Muscle of leg (tissue), 11 donors: ENCODE data around the gene CEP85. TPM values are rescaled to one million over a fixed set of nuclear protein-coding genes. Genes with fewer than 3 reads are reported as not detected.
"Not testable (repeated sequence)": the region's sequence is repeated elsewhere in the genome, so short reads cannot be mapped to it uniquely, and the experiment has no call there.

Source experiments
- DNase-seq: peaks from one replicate; pipeline ENCODE4 v3.0.0; 2013
- H3K27ac ChIP-seq: one replicate; pipeline ENCODE4 v1.5.1; 2013; ENCODE audit warnings: mild to moderate bottlenecking, low read length, control low read depth
- H3K27me3 ChIP-seq: one replicate; pipeline ENCODE4 v1.6.1; 2013; ENCODE audit warnings: low read length; ENCODE audit not compliant: control insufficient read depth, insufficient read depth
- H3K36me3 ChIP-seq: one replicate; pipeline ENCODE4 v1.6.1; 2013; ENCODE audit warnings: low read length; ENCODE audit not compliant: control insufficient read depth, insufficient read depth
- H3K4me1 ChIP-seq: one replicate; pipeline ENCODE4 v1.6.1; 2013; ENCODE audit warnings: low read length; ENCODE audit not compliant: control insufficient read depth, insufficient read depth
- H3K4me3 ChIP-seq: one replicate; pipeline ENCODE4 v1.5.1; 2013; ENCODE audit warnings: low read length, control low read depth
- H3K9me3 ChIP-seq: replicated peaks from 2 replicates; pipeline ENCODE4 v1.6.1; 2013; ENCODE audit warnings: low read depth, low read length; ENCODE audit not compliant: control insufficient read depth
- WGBS: methylation state at CpG from one replicate; pipeline ENCODE4 v1.1.5; 2013; ENCODE audit warnings: missing lambda C conversion rate; ENCODE audit not compliant: insufficient coverage; 5-methylcytosine and 5-hydroxymethylcytosine counted together
- polyA plus RNA-seq, 8 donors: library from polyadenylated mRNA; unstranded; fragments of 120-200 nt; gene quantifications; one replicate each; pipeline versions ENCODE4 v1.2.1 to v1.2.3, GENCODE V29; 2013; ENCODE audit warnings: inconsistent platforms in 1 of 8, low replicate concordance in 1 of 8; ENCODE audit not compliant: insufficient read length in 8 of 8, insufficient read depth in 1 of 8
- total RNA-seq: library from RNA; stranded (reverse); fragments of 120-200 nt; gene quantifications from one replicate; pipeline ENCODE4 v1.2.4, GENCODE V29; 2013

CEP85 gene
- total and polyA plus RNA-seq, 9 donors, result 18.0 to 26.3 (median 21.6) TPM

GRCh38 chr1:26290122-26290881 lies 56.3 kb downstream of the CEP85 start:
- H3K36me3 ChIP-seq, result no peaks in the 10 kb centered on the region
- no peak overlapping the region for H3K4me3 ChIP-seq
- peak; percentile 40 for DNase-seq
- whole genome bisulfite sequencing, result 54% methylated on average over 8 of the region's 11 CpGs
- H3K27ac ChIP-seq, result peak overlapping the region; percentile 35
- no peaks in the 10 kb centered on the region for H3K27me3 ChIP-seq
- peaks cover 56% of the 10 kb centered on the region for H3K4me1 ChIP-seq
- no peaks in the 10 kb centered on the region for H3K9me3 ChIP-seq

DNA sequence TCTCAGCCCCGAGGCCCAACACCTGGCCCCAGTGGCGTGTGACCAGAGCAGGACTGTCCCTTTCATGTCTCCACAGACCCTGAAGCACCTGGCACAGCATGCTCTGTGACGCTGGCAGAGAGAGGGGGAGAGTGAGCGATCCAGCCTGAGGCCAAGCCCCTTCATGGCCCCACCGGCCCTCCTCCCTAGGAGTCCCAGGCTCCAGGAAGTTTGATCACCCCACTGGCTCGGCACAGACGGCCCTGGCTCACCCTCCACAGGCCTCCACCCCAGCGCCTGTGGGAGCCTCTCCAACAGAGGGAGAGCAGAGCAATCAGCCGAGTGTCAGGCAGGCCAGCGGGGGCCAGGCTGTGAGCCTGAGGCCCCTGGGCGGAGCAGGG lies 56.9 kb downstream of the CEP85 start:
- Histone ChIP-seq H3K36me3 (no peaks in the 10 kb centered on the region), H3K4me3 (no peak overlapping the region), H3K27ac (peak overlapping the region; percentile 6), H3K9me3 (no peaks in the 10 kb centered on the region), H3K27me3 (no peaks in the 10 kb centered on the region), H3K4me1 (peaks cover 53% of the 10 kb centered on the region)
- 29% methylated on average over 8 of the region's 11 CpGs for WGBS
- DNase-seq, result no peak

- no peaks in the 10 kb centered on the region for H3K36me3 ChIP-seq
- H3K9me3 ChIP-seq, result no peaks in the 10 kb centered on the region
- no peak overlapping the region for H3K4me3 ChIP-seq
- H3K27me3 ChIP-seq, result no peaks in the 10 kb centered on the region
- H3K4me1 ChIP-seq, result peaks cover 49% of the 10 kb centered on the region
- H3K27ac ChIP-seq, result no peak overlapping the region
- DNase-seq, result no peak
- WGBS, result 89% methylated on average over 3 of the region's 3 CpGs
Measured at GRCh38 chr1:26291433-26291832, 57.4 kb downstream of the CEP85 start.

DNA sequence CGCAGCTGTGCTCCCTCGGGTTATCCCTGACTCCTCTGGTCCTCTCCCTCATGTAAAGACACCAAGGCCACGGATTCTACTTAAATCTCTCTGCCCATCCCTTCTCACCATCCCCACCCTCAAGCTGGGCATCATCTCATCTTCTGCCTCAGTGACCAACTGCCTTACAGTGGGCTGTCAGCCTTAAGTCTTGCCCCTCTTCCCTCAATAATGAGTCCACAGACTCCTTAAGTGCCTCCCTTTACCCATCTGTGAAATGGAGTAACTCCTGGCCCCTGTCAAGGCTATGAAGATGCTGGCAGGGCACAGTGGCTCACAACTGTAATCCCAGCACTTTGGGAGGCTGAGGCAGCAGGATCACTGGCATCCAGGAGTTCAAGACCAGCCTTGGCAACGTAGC lies 57.9 kb downstream of the CEP85 start:
- no peak overlapping the region for H3K27ac ChIP-seq
- WGBS, result 82% methylated on average over 4 of the region's 4 CpGs
- H3K4me3 ChIP-seq, result no peak overlapping the region
- DNase-seq, result no peak
- H3K36me3 ChIP-seq, result no peaks in the 10 kb centered on the region
- no peaks in the 10 kb centered on the region for H3K27me3 ChIP-seq
- H3K4me1 ChIP-seq, result peaks cover 46% of the 10 kb centered on the region
- H3K9me3 ChIP-seq, result no peaks in the 10 kb centered on the region

GRCh38 chr1:26292735-26293134 lies 58.7 kb downstream of the CEP85 start:
- not testable (repeated sequence) for H3K27me3 ChIP-seq, H3K27ac ChIP-seq, DNase-seq, H3K36me3 ChIP-seq, H3K4me3 ChIP-seq, H3K9me3 ChIP-seq
- H3K4me1 ChIP-seq, result peaks cover 38% of the 10 kb centered on the region
- 94% methylated on average over 3 of the region's 5 CpGs for WGBS

- 90% methylated on average over 9 of the region's 11 CpGs for WGBS
- H3K9me3 ChIP-seq, result no peaks in the 10 kb centered on the region
- H3K4me3 ChIP-seq, result no peak overlapping the region
- peaks cover 26% of the 10 kb centered on the region for H3K4me1 ChIP-seq
- H3K27ac ChIP-seq, result no peak overlapping the region
- no peaks in the 10 kb centered on the region for H3K27me3 ChIP-seq
- DNase-seq, result no peak
- H3K36me3 ChIP-seq, result no peaks in the 10 kb centered on the region
Measured at GRCh38 chr1:26293911-26294463, 60.0 kb downstream of the CEP85 start.

DNA sequence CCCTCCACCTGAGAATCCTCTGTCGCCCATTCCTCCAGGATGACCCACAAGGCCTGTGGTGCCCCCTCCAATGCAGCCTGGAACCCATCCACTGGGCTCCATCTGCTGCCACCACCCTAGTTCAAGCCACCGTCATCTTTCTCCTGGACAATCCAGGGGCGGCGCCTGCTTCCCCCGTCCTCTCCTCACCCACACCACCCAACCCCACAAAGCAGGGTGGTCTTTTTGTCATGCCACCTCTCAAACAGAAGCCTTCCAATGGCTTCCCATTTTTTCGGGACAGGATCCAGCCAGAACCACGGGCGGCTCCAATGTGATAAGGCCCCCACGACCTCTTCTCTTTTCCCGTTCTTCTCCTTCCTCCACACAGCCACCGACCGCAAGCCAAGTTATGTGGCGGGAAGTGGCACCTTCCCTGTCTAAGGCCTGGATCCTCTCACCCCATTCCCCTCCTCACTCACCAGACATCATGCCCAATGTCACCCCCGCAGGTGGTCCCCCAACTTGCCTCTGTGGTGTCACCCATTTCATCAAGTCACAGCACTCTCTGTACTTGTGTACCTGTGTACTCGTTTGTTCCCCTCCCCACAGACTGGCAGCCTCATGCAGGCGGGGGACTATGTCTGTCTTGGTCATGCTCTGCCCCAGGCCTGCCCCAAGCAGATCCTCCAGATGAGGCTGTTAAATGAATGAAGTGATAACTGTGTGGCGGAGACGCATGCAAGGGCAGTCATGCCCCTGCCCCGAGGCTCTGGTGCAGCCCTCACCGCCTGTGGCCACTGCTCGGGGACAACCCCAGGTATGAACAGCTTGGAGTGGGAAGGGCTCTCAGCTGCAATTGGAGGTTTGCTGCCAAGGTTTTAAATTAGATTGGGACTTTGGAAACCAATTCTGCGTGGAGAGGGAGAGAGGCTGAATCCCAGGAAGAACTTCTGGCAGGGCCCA lies 61.5 kb downstream of the CEP85 start:
- WGBS, result 83% methylated on average over 17 of the region's 22 CpGs
- Histone ChIP-seq H3K27ac (no peak overlapping the region), H3K9me3 (no peaks in the 10 kb centered on the region), H3K36me3 (no peaks in the 10 kb centered on the region), H3K27me3 (no peaks in the 10 kb centered on the region), H3K4me1 (peaks cover 14% of the 10 kb centered on the region), H3K4me3 (no peak overlapping the region)
- no peak for DNase-seq

- Histone ChIP-seq H3K4me3 (no peak overlapping the region), H3K27me3 (no peaks in the 10 kb centered on the region), H3K27ac (no peak overlapping the region), H3K4me1 (peaks cover 4% of the 10 kb centered on the region), H3K9me3 (no peaks in the 10 kb centered on the region), H3K36me3 (peaks cover 3% of the 10 kb centered on the region)
- no peak for DNase-seq
- WGBS, result 80% methylated on average over 13 of the region's 16 CpGs
Measured at GRCh38 chr1:26296340-26297056, 62.5 kb downstream of the CEP85 start.

DNA sequence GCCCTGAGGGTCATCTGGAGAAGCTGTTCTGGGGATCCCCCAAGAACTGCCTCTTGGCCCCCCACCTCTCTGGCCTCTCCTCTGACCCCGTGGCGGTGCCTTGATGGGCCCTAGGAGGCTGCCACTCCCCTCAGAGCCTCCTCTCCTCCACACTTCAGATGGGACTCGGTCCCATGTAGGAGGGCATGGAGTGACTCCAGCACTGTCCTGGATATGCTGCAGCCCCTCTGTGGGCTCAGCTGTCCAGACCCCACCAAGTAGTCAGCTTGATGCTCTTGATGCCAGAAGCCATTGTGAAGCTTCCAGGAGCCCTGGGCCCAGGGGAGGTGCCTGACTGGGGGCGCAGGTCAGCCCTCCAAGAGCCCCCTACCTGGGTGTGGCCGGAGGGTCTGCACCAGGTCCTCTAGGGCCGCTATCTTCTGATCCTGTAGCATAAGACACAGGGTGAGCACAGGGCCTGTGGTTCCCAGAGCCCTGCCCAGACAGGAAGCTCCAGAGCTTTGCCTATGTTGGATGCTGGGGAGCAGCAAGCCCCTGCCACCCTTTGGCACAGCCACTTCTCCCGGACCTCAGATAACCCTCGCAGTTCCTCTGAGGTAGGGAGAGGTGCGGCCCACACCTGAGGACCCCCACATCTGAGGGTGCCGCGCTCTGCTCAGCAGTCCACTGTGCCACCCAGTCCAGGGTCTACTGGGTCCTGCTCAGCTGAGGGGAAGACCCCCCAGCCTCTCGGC lies 63.2 kb downstream of the CEP85 start:
- peaks cover 3% of the 10 kb centered on the region for H3K36me3 ChIP-seq
- H3K27me3 ChIP-seq, result no peaks in the 10 kb centered on the region
- H3K27ac ChIP-seq, result no peak overlapping the region
- H3K9me3 ChIP-seq, result no peaks in the 10 kb centered on the region
- no peak for DNase-seq
- WGBS, result 96% methylated on average over 8 of the region's 12 CpGs
- no peak overlapping the region for H3K4me3 ChIP-seq
- H3K4me1 ChIP-seq, result no peaks in the 10 kb centered on the region
